Astrocyte (in vitro differentiated cells and primary cell): ENCODE data around the gene COL3A1.

Source experiments
- CTCF ChIP-seq: IDR thresholded peaks from 2 replicates; pipeline ENCODE4 v1.5.1; 2011; ENCODE audit warnings: low read depth, mild to moderate bottlenecking, inconsistent platforms, low read length, moderate library complexity; ENCODE audit not compliant: insufficient read depth
- EZH2 ChIP-seq: IDR thresholded peaks from 2 replicates; pipeline ENCODE4 v1.6.1; 2012; ENCODE audit warnings: mild to moderate bottlenecking, low read length, inconsistent platforms; ENCODE audit not compliant: insufficient read depth

GRCh38 chr2:188974164-188974563 is at the start of gene COL3A1:
- TF ChIP-seq CTCF = no peak
- TF ChIP-seq EZH2 = no peak
